A673 (cell line): ENCODE results near the gene PLCB2.

Experiments used
- CTCF ChIP-seq: fragments of 300-800, 200-600 bp; sonication (generic); conservative IDR thresholded peaks from 2 replicates; pipeline ENCODE4 v1.5.1; 2017; ENCODE audit warnings: low read depth, mild to moderate bottlenecking, antibody characterized with exemption, low read length, moderate library complexity, mixed read lengths
- EZH2 ChIP-seq: fragments of 200-600 bp; sonication (generic); IDR thresholded peaks from 2 replicates; pipeline ENCODE4 v1.6.1; 2017; ENCODE audit warnings: borderline replicate concordance, low read depth, mild to moderate bottlenecking, mixed read lengths, antibody characterized with exemption, low read length; ENCODE audit not compliant: poor library complexity, severe bottlenecking

- TF ChIP-seq CTCF (no peak), EZH2 (no peak)
Measured at GRCh38 chr15:40317580-40317979, 9.8 kb upstream of the PLCB2 start.
